HUDEP-2 (cell line): ENCODE measurements around the gene NLRP6.

ENCODE experiments used
- DNase-seq, 76 experiments: peaks; one replicate each; lab custom pipeline; 2025; ENCODE audit not compliant: unreplicated experiment in 76 of 76; lab: John Stamatoyannopoulos, UW

NLRP6 gene

GRCh38 chr11:255176-255575 lies 23.0 kb upstream of the NLRP6 start:
- DNase-seq, result no peak

DNA sequence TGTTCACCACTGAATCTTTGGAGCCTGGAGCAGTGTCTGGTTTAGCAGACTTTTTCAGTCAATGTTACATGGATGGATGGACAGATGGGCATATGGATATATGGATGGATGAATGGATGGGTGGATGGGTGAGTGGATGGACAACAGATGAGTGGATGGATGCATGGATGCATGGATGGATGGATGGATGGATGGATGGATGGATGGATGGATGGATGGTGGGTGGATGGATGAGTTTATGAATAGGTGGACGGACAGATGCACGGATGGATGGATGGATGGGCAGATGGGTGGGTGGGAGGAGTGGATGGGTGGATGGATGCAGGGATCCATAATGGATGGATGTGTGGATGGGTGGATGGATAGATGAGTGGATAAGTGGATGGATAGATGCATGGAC lies 22.4 kb upstream of the NLRP6 start:
- no peak for DNase-seq

DNA sequence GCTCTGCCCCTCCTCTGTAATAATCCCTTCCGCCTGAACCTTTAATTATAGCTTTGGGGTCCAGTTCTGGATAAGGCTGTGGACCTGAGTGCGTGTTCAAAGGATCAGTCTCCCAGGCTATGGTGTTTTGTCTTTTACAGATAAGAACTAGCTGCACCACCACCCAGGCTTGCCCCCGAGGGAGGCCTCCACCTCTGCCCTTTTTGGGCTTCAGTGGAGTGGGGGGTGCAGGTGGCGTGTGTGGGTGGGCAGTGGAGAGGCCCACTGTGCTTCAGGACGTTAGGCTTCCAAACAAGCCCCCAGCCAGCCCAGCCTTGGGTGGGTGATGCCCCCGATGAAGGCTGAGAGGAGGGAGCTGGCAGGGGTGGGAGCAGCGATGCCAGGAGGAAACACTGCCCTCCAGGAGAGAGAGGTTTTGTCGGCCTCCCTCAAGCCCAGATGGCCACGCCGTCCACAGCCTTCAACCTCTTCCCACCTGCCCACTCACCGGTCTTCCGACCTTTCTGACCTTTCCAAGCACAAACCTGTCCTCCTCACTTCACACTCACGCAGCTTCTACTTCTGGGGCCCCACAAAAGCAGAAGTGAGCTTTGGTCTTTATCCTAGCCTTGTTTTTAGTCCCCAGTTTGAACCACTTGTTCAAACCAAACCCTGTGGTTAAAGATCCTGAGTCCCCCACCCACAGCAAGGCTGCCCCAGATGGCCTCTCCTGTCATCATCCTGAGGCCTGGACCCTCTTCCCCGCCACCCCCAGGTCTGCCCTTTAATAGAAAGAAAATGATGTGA lies 21.1 kb upstream of the NLRP6 start:
- DNase-seq, result no peak

DNA sequence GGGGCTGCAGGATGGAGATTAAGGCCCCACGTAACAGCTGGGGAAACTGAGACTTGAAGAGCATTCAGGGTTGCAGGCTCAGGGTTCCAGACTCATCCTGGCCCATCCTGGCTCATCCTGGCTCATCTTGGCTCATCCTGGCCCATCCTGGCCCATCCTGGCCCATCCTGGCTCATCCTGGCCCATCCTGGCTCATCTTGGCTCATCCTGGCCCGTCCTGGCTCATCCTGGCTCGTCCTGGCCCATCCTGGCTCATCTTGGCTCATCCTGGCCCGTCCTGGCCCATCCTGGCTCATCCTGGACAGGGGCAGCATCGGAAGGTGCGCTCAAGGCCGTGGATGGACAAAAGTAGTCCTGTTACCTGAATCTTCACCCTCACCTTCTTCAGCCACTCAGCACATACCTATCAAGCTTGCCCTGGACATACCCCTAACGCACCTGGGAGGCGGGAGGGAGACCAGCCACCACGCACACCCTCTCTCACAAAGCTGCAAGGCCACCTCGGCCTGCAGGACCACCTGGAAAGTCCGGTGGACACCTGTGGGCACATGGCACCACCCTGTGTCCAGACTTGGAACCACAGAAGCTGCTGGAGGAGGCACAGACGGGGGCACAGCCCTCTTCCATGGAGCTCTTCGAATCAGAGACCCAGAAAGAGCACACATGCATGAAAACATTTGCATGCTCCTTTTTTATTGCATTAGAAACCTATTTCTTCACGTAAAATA lies 20.3 kb upstream of the NLRP6 start:
- DNase-seq, result peak in 7 of 76 experiments; percentile 7 to 22 (median 11)

- DNase-seq, result no peak
Observed at GRCh38 chr11:259413-259812, 18.8 kb upstream of the NLRP6 start.

GRCh38 chr11:261624-262023 lies 16.6 kb upstream of the NLRP6 start:
- DNase-seq, result no peak

- DNase-seq, result peak in 1 of 76 experiments; percentile 38
Observed at GRCh38 chr11:266676-267439, 11.3 kb upstream of the NLRP6 start.

GRCh38 chr11:267491-267994 lies 10.7 kb upstream of the NLRP6 start:
- DNase-seq, result peak in 20 of 76 experiments; percentile 10 to 51 (median 35)

DNA sequence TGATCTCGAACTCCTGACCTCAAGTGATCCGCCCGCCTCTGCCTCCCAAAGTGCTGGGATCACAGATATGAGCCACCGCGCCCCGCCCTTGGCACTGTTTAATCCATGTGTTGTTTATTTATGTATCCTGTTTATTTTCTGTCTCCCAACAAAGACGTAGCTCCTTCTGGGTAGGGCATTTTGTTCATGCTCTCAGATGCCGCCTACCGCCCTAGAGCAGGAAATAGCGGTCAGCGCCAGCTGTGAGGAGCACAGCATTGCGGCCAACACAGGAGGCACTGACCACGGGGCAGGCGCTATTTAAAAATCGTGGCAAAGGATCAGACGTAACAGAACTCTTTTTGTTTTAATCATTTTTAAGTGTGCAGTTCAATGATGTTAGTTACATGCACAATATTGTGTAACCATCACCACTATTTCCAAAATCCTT lies 9.5 kb upstream of the NLRP6 start:
- peak in 56 of 76 experiments; percentile 7 to 75 (median 46) for DNase-seq

DNA sequence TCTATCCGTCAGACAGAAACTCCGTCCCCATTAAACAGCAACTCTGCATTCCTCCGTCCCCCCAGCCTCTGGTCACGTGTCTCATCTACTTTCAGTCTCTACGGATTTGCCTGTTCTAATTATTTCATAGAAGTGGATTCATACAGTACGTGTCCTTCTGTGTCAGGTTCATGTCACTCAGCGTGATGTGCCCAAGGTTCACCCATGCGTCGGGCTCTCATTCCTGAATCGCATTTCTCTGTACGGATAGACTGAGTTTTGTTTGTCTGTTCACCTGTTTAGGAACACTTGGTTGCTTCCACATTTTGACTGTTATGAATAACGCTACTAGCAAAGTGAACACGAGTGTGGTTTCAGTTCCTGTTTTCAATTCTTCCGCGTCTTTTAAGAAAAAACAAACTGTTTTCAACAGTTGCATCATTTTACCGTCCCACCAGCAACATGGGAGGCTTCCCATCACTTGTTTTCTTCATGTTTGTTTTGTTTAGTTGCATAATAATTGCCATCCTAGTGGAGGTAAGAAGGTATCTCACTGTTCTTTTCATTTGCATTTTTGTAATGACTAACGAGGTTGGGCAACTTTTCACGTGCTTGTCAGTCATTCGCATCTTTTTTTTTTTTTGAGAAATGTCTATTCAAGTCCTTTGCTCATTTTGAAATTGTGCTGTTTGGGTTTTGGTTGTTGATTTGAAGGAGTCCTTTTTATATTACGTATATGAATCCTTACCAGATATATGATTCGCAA lies 8.9 kb upstream of the NLRP6 start:
- peak in 25 of 76 experiments; percentile 14 to 67 (median 41) for DNase-seq

DNA sequence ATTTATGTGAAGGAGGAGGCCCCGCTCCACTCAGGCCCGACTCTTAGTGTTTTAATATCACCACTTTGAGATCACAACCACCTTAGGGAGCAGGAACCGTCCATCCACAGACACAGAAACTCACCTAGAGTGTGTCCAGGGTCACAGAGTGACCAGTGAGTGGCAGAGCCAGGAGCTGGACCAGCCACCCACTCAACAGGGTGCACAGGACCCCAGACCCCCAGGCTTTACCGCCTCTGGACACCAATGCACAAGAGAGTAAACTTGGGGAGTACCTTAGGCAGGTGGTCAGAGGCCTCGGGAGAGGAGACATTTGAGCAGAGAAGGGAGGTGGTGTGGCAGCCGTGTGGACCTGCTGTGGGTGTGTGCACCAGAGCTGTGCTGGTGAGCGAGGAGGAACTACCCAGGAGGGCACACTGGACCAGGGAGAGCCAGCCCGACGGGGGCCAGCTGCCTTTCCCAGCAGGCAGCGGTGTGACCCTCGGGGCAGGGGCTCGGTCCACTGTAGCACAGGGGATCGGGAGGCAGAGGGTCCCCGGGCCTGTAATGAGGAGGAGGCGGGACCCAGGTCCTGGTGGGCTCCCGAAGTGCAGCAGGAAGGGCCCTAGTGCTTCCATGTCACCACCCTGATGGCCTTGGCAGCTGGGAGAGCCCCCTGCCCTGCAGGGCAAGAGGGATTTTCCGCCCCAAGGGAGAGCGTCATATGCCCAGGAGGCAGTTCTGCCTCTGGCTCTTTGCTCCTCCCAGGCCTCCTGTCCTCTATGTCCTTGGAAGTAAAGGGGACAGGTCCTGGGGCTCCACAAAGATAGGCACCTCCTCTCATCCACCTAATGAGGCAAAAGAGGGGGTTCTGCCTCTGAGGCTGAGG lies 7.5 kb upstream of the NLRP6 start:
- DNase-seq, result no peak

GRCh38 chr11:271319-271715 lies 6.9 kb upstream of the NLRP6 start:
- no peak for DNase-seq

DNA sequence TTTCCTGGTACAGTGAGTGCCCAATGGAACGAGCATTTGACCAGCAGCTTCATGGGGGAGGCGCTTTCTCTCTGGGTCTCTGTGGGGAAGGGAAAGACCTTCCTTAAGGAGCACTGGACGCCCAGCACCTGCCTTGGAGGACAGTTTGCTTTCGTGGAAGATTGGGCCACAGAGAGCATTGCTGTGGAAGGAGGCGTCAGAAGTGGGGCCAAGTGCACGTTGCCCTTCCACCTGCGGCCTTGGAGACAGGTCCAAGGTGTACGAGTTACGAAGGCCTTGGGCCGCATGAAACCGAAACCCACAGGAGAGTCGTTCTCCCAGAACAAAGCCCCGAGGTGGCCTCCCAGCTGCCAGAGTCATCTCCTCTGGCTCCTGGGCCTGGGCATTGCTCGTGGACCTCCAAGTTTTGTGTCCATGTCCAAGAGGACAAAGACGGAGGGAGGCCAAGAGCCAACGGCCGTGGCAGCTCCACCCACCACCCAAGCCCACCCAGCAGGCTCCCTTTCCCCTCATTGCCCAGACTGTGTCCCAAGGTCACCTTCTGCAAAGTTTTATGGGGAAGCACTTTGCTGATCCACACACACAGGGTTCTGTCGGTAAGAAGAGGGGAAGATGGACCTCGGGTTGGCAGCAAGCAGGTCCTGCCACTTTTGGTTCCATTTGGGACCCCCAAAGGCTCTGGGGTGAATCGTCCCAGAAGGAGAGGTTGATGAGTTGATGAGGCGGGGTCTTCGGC lies 5.8 kb upstream of the NLRP6 start:
- no peak for DNase-seq

DNA sequence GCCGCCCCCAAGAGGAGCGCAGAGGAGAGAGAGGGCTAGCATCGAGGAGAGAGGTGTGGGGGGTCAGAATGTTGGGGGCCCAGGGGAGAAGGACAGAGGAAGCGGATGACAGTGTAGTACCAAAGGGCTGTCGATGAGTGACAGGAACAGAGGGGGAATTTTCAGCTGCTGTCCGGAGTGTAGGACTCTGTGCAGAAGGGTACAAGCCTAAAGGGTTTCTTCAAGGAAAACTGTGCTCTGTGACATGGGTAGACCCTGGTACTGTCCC lies 5.3 kb upstream of the NLRP6 start:
- DNase-seq, result no peak

GRCh38 chr11:276219-276618 lies 2.0 kb upstream of the NLRP6 start:
- DNase-seq, result no peak

DNA sequence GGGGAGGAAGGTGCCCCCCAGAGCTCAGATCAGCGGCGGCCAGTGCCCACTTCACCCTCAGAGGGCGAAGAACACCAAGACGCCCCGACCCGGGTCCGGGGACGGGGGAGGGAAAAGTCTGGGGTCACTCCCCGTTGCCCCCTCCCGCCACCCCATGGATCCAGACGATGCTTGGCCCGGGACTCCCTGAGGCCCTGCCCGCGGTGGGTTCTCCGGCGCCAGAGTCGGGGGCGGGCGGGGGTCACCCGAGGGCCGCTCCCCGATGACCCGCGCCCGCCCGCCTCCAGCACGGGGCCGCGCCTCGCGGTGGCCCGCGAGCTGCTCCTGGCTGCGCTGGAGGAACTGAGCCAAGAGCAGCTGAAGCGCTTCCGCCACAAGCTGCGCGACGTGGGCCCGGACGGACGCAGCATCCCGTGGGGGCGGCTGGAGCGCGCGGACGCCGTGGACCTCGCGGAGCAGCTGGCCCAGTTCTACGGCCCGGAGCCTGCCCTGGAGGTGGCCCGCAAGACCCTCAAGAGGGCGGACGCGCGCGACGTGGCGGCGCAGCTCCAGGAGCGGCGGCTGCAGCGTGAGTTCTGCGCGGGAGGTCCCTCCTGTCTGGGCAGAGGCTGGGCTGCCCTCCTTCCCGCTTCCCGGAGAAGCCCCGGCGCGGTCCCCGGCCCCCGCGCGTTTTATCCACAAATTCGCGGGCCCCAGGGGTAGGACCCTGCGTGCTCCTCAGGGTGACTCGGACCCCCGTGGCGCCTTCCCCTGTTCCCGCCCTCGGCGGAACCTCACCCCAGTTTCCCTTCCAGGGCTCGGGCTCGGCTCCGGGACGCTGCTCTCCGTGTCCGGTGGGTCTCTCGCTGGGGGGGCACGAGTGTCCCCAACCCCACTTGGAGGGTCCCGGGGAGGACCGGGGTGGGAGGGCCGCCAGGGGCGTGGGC lies 1.1 kb downstream of the NLRP6 start:
- DNase-seq, result no peak

GRCh38 chr11:279966-280705 lies 1.9 kb downstream of the NLRP6 start:
- DNase-seq, result no peak
